Breast epithelium (tissue), 4 donors: Measurements from ENCODE around the gene SPATA2. TPM values are rescaled to one million over a fixed set of nuclear protein-coding genes. Genes with fewer than 3 reads are reported as not detected.

Experiments
- DNase-seq, 2 donors: peaks; one replicate each; pipeline ENCODE4 v3.0.0-alpha.2; 2019; ENCODE audit warnings: low spot score in 2 of 2
- H3K27ac ChIP-seq, 2 donors: fragments of 200-600 bp; sonication (generic) in 1 of 2; one replicate each; pipeline ENCODE4 v1.5.1; 2016 to 2019; ENCODE audit warnings: mild to moderate bottlenecking in 1 of 2
- H3K27me3 ChIP-seq, 2 donors: fragments of 200-600 bp; sonication (generic) in 1 of 2; one replicate each; pipeline versions ENCODE4 v1.5.1 to v1.6.0; 2017 to 2019; ENCODE audit warnings: control low read depth in 1 of 2, mild to moderate bottlenecking in 1 of 2
- H3K36me3 ChIP-seq: fragments of 200-600 bp; one replicate; pipeline ENCODE4 v1.5.1; 2019
- H3K4me1 ChIP-seq, 2 donors: fragments of 200-600 bp; sonication (generic); one replicate each; pipeline ENCODE4 v1.5.1; 2016 to 2019; ENCODE audit warnings: control low read depth in 1 of 2
- H3K4me3 ChIP-seq, 3 donors: fragments of 200-600 bp; sonication (generic); 1 replicate in 2 of 3; 2 replicates in 1 of 3; pipeline ENCODE4 v1.5.1; 2016 to 2019; ENCODE audit warnings: mild to moderate bottlenecking in 3 of 3, moderate library complexity in 2 of 3
- H3K9me3 ChIP-seq, 2 donors: fragments of 200-600 bp; sonication (generic) in 1 of 2; one replicate each; pipeline ENCODE4 v1.5.1; 2016 to 2019; ENCODE audit warnings: control low read depth in 1 of 2
- CTCF ChIP-seq, 3 donors: fragments of 450-650 bp; IDR thresholded peaks; one replicate each; pipeline ENCODE4 v1.5.1; 2016 to 2017; ENCODE audit warnings: antibody characterized with exemption in 3 of 3, mild to moderate bottlenecking in 3 of 3, moderate library complexity in 3 of 3
- POLR2A ChIP-seq: fragments of 450-650 bp; IDR thresholded peaks from one replicate; pipeline ENCODE4 v1.6.1; 2016; ENCODE audit warnings: antibody characterized with exemption, mild to moderate bottlenecking, moderate library complexity
- POLR2AphosphoS5 ChIP-seq, 3 donors: sonication (generic); formaldehyde crosslinking; IDR thresholded peaks; one replicate each; pipeline ENCODE4 v1.6.1; 2017; ENCODE audit warnings: antibody characterized with exemption in 3 of 3
- intact Hi-C: fragments of 100-400 bp; cut with DNase I; formaldehyde crosslinking; loops from one replicate; pipeline ENCODE4 v1.15.1; 2023; ENCODE audit warnings: low total_unique reads
- total RNA-seq, 3 donors: library from RNA; depleted of rRNA; stranded (reverse); fragments of >200 nt; gene quantifications; one replicate each; pipeline ENCODE4 v1.1.0, GENCODE V29; 2016

Gene SPATA2
- total RNA-seq, 3 donors from 2014 or later: 1.8 to 4.6 (median 4.0) TPM

- no peaks in the 10 kb centered on the region for H3K27me3 ChIP-seq
- H3K36me3 ChIP-seq: no peaks in the 10 kb centered on the region
- DNase-seq: peak in 1 of 2 donors; percentile 30
- H3K4me1 ChIP-seq: peaks cover 0 to 3% of the 10 kb centered on the region in 2 donors
- TF ChIP-seq POLR2AphosphoS5 (IDR thresholded peaks at IDR 0.05) (no peak), POLR2A (no peak), CTCF (IDR thresholded peaks at IDR 0.05) (no peak)
- intact Hi-C loops: no loop called here
- no peak overlapping the region for H3K4me3 ChIP-seq
- no peak overlapping the region for H3K27ac ChIP-seq
- H3K9me3 ChIP-seq: no peaks in the 10 kb centered on the region
Measured at GRCh38 chr20:49892817-49893216, 22.5 kb downstream of the SPATA2 start.

- H3K9me3 ChIP-seq: no peaks in the 10 kb centered on the region
- no peak for DNase-seq
- no peak overlapping the region for H3K27ac ChIP-seq
Measured at GRCh38 chr20:49892260-49892659, 23.1 kb downstream of the SPATA2 start.

GRCh38 chr20:49891476-49892110, 23.7 kb downstream of the SPATA2 start:
- peak in 1 of 2 donors; percentile 37 for DNase-seq
- Histone ChIP-seq H3K4me1 (peaks cover 0 to 3% of the 10 kb centered on the region in 2 donors), H3K9me3 (no peaks in the 10 kb centered on the region), H3K27ac (no peak overlapping the region), H3K27me3 (no peaks in the 10 kb centered on the region), H3K4me3 (no peak overlapping the region), H3K36me3 (no peaks in the 10 kb centered on the region)
- TF ChIP-seq POLR2A (no peak), CTCF (IDR thresholded peaks at IDR 0.05) (no peak), POLR2AphosphoS5 (IDR thresholded peaks at IDR 0.05) (no peak)
- intact Hi-C loops: no loop called here

More at GRCh38 chr20:49892260-49892659, 23.1 kb downstream of the SPATA2 start:
- TF ChIP-seq POLR2AphosphoS5 (IDR thresholded peaks at IDR 0.05) (no peak), CTCF (IDR thresholded peaks at IDR 0.05) (no peak), POLR2A (no peak)
- intact Hi-C loops: no loop called here
- Histone ChIP-seq H3K4me3 (no peak overlapping the region), H3K27me3 (no peaks in the 10 kb centered on the region), H3K4me1 (peaks cover 0 to 3% of the 10 kb centered on the region in 2 donors), H3K36me3 (no peaks in the 10 kb centered on the region)

GRCh38 chr20:49890471-49891361, 24.6 kb downstream of the SPATA2 start:
- H3K27ac ChIP-seq: peak overlapping the region in 1 of 2 donors; percentile 10
- intact Hi-C loops: no loop called here
- no peaks in the 10 kb centered on the region for H3K36me3 ChIP-seq
- H3K27me3 ChIP-seq: no peaks in the 10 kb centered on the region
- peak in 1 of 2 donors; percentile 51 for DNase-seq
- H3K4me3 ChIP-seq: no peak overlapping the region
- peaks cover 0 to 3% of the 10 kb centered on the region in 2 donors for H3K4me1 ChIP-seq
- H3K9me3 ChIP-seq: no peaks in the 10 kb centered on the region
- TF ChIP-seq POLR2AphosphoS5 (IDR thresholded peaks at IDR 0.05) (no peak), CTCF (IDR thresholded peaks at IDR 0.05) (no peak), POLR2A (no peak)

- no peak for TF ChIP-seq POLR2A
- no peak for TF ChIP-seq POLR2AphosphoS5 (IDR thresholded peaks at IDR 0.05)
- TF ChIP-seq CTCF (IDR thresholded peaks at IDR 0.05): peak in 2 of 3 donors; percentile 15 to 42
- no peak overlapping the region for H3K4me3 ChIP-seq
- peaks cover 0 to 3% of the 10 kb centered on the region in 2 donors for H3K4me1 ChIP-seq
- H3K27ac ChIP-seq: no peak overlapping the region
- no peaks in the 10 kb centered on the region for H3K36me3 ChIP-seq
- DNase-seq: peak in 1 of 2 donors; percentile 52
- intact Hi-C loops: loop anchor here (2.0 kb wide), 1 partner anchor 337 kb away; no protein-coding TSS in a partner anchor
- no peaks in the 10 kb centered on the region for H3K27me3 ChIP-seq
- no peaks in the 10 kb centered on the region for H3K9me3 ChIP-seq
Measured at GRCh38 chr20:49889935-49890333, 25.4 kb downstream of the SPATA2 start.
